ENCODE results near the gene SPTLC3.

DNA sequence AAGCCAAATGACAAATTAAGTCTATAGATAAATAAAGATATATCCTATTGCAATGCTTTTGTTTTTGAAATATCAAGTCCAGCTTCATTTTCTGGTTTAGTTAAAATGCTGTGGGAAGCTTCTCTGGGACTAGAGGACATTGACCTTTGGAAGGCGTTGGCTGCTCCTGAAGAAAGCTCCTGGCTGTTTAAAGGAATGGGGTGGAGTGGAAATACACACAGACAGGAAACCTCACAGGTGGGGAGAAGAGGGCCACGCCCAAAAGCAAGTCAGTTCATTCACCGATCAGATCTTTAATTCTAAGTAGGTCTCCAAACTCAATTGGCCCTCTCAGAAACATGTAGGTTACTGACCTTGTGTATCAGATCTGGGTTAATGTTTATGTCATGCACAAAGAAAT is 59.6 kb downstream of the SPTLC3 start:
- TF ChIP-seq, protein P1, sequence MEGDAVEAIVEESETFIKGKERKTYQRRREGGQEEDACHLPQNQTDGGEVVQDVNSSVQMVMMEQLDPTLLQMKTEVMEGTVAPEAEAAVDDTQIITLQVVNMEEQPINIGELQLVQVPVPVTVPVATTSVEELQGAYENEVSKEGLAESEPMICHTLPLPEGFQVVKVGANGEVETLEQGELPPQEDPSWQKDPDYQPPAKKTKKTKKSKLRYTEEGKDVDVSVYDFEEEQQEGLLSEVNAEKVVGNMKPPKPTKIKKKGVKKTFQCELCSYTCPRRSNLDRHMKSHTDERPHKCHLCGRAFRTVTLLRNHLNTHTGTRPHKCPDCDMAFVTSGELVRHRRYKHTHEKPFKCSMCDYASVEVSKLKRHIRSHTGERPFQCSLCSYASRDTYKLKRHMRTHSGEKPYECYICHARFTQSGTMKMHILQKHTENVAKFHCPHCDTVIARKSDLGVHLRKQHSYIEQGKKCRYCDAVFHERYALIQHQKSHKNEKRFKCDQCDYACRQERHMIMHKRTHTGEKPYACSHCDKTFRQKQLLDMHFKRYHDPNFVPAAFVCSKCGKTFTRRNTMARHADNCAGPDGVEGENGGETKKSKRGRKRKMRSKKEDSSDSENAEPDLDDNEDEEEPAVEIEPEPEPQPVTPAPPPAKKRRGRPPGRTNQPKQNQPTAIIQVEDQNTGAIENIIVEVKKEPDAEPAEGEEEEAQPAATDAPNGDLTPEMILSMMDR (conservative IDR thresholded peaks at IDR 0.05; ENCODE audit: low read length): no peak
- no peak for TF ChIP-seq EZH2phosphoT487 (IDR thresholded peaks at IDR 0.05; ENCODE audit: borderline replicate concordance, low read depth, low read length)
